B cell (primary cell): ENCODE results near the gene PPP1R12A. TPM values are rescaled to one million over a fixed set of nuclear protein-coding genes. Genes with fewer than 3 reads are reported as not detected.

Experiments used
- ATAC-seq: fragments of 200-7000 bp; cut with Tn5 transposase; one replicate; pipeline ENCODE4 v1.10.0; 2021; ENCODE audit warnings: low read depth, mild to moderate bottlenecking, moderate number of reproducible peaks, moderate library complexity
- CTCF ChIA-PET: fragments of 350-600 bp; sonication (Branson Sonifier 250); formaldehyde crosslinking; loops from one replicate; lab custom pipeline; 2021; ENCODE audit warnings: antibody characterized with exemption, inconsistent platforms; lab: Charles Lee
- POLR2A ChIA-PET: fragments of 350-600 bp; sonication (Branson Sonifier 250); formaldehyde crosslinking; loops from one replicate; lab custom pipeline; 2021; ENCODE audit warnings: antibody characterized with exemption; lab: Charles Lee
- DNase-seq: peaks from one replicate; pipeline ENCODE4 v3.0.0; 2013
- H2AFZ ChIP-seq: 2 replicates; pipeline ENCODE4 v1.6.1; 2012; ENCODE audit warnings: mild to moderate bottlenecking, low read depth, low read length; ENCODE audit not compliant: insufficient read depth, poor library complexity, severe bottlenecking
- H3K27ac ChIP-seq, 2 donors: 1 replicate in 1 of 2; 2 replicates in 1 of 2; pipeline ENCODE4 v1.5.1; 2012 to 2013; ENCODE audit warnings: low read length in 2 of 2, mild to moderate bottlenecking in 2 of 2, moderate library complexity in 1 of 2
- H3K27me3 ChIP-seq, 4 experiments: fragments of 200-600 bp in 1 of 4; sonication (generic) in 1 of 4; replicated peaks in 1 of 4; 1 replicate in 2 of 4; 2 replicates in 2 of 4; pipeline versions ENCODE4 v1.6.1 to v1.7.0; 2013 to 2016; ENCODE audit warnings: low read length in 3 of 4, mild to moderate bottlenecking in 2 of 4, mixed read lengths in 1 of 4, moderate library complexity in 1 of 4; ENCODE audit not compliant: insufficient read depth in 4 of 4, control insufficient read depth in 3 of 4; ENCODE audit errors: control extremely low read depth in 1 of 4
- H3K36me3 ChIP-seq, 2 experiments: replicated peaks in 1 of 2; 1 replicate in 1 of 2; 2 replicates in 1 of 2; pipeline versions ENCODE4 v1.6.1 to v1.7.1; 2013; ENCODE audit warnings: low read length in 1 of 2; ENCODE audit not compliant: insufficient read depth in 2 of 2, control insufficient read depth in 1 of 2; ENCODE audit errors: control extremely low read depth in 1 of 2, extremely low read depth in 1 of 2
- H3K4me1 ChIP-seq, 2 donors: fragments of 200-600 bp in 1 of 2; sonication (generic) in 1 of 2; 1 replicate in 1 of 2; 2 replicates in 1 of 2; pipeline versions ENCODE4 v1.5.1 to v1.6.1; 2013 to 2017; ENCODE audit warnings: low read length in 2 of 2; ENCODE audit not compliant: control insufficient read depth in 2 of 2, insufficient read depth in 2 of 2
- H3K4me2 ChIP-seq: replicated peaks from 2 replicates; pipeline ENCODE3; 2012; ENCODE audit warnings: mild to moderate bottlenecking, low read depth, low read length; ENCODE audit not compliant: poor library complexity, severe bottlenecking
- H3K4me3 ChIP-seq, 5 experiments: fragments of 200-600 bp in 1 of 5; sonication (generic) in 1 of 5; 1 replicate in 3 of 5; 2 replicates in 2 of 5; pipeline versions ENCODE4 v1.5.1 to v1.7.0; 2011 to 2016; ENCODE audit warnings: low read length in 4 of 5, mild to moderate bottlenecking in 4 of 5, low read depth in 2 of 5, control low read depth in 1 of 5, moderate library complexity in 1 of 5; ENCODE audit not compliant: insufficient read depth in 1 of 5; ENCODE audit errors: control extremely low read depth in 1 of 5, extremely low read depth in 1 of 5
- H3K79me2 ChIP-seq: fragments of 200-600 bp; sonication (generic); one replicate; pipeline ENCODE4 v1.6.0; 2016; ENCODE audit warnings: low read length; ENCODE audit not compliant: control insufficient read depth, insufficient read depth
- H3K9ac ChIP-seq: fragments of 200-600 bp; sonication (generic); 2 replicates; pipeline ENCODE4 v1.6.1; 2017; ENCODE audit warnings: mild to moderate bottlenecking, low read length, moderate library complexity
- H3K9me3 ChIP-seq, 3 donors: one replicate each; pipeline versions ENCODE4 v1.6.1 to v1.7.1; 2013; ENCODE audit warnings: low read length in 2 of 3; ENCODE audit not compliant: control insufficient read depth in 2 of 3, insufficient read depth in 1 of 3; ENCODE audit errors: control extremely low read depth in 1 of 3
- H4K20me1 ChIP-seq: 2 replicates; pipeline ENCODE4 v1.6.0; 2012; ENCODE audit warnings: mild to moderate bottlenecking, low read length; ENCODE audit not compliant: insufficient read depth, control insufficient read depth, poor library complexity, severe bottlenecking
- H3K27ac Mint-ChIP-seq: one replicate; pipeline ENCODE4 v1.8.0; 2021; ENCODE audit warnings: mixed read lengths
- H3K27me3 Mint-ChIP-seq: one replicate; pipeline ENCODE4 v1.8.0; 2021; ENCODE audit warnings: mixed read lengths
- H3K4me1 Mint-ChIP-seq: one replicate; pipeline ENCODE4 v1.8.0; 2021; ENCODE audit warnings: mixed read lengths
- H3K4me3 Mint-ChIP-seq: one replicate; pipeline ENCODE4 v1.8.0; 2021; ENCODE audit warnings: mixed read lengths
- H3K9me3 Mint-ChIP-seq: one replicate; pipeline ENCODE4 v1.8.0; 2022; ENCODE audit warnings: mixed read lengths; ENCODE audit not compliant: insufficient read depth
- CTCF ChIP-seq: fragments of 200-600 bp; IDR thresholded peaks from one replicate; pipeline ENCODE4 v1.8.0; 2022; ENCODE audit warnings: antibody characterized with exemption, mild to moderate bottlenecking
- EZH2 ChIP-seq: IDR thresholded peaks from 2 replicates; pipeline ENCODE4 v1.6.1; 2012; ENCODE audit warnings: borderline replicate concordance, low read depth, mild to moderate bottlenecking, moderate library complexity, low read length; ENCODE audit not compliant: insufficient read depth, poor library complexity, severe bottlenecking
- WGBS: methylation state at CpG from one replicate; pipeline ENCODE4 v1.1.5; 2013; ENCODE audit warnings: missing lambda C conversion rate; ENCODE audit not compliant: insufficient coverage; 5-methylcytosine and 5-hydroxymethylcytosine counted together
- intact Hi-C: fragments of 100-400 bp; cut with micrococcal nuclease; formaldehyde crosslinking; loops from one replicate; pipeline ENCODE4 v1.10.0; 2022
- polyA plus RNA-seq: library from polyadenylated mRNA; depleted of rRNA; stranded (reverse); fragments of >200 nt; gene quantifications from 2 replicates; pipeline ENCODE4 v1.2.3, GENCODE V29; 2012
- total RNA-seq, 2 donors: library from RNA; stranded (reverse); fragments of 120-200 nt in 1 of 2; gene quantifications; 1 replicate in 1 of 2; 2 replicates in 1 of 2; pipeline versions ENCODE4 v1.2.3 to v1.2.4, GENCODE V29; 2013 to 2022

PPP1R12A gene
- total and polyA plus RNA-seq, 2 donors (not counting 1 experiment from before 2014, with no cell fraction given): 18.3 to 110 TPM

DNA sequence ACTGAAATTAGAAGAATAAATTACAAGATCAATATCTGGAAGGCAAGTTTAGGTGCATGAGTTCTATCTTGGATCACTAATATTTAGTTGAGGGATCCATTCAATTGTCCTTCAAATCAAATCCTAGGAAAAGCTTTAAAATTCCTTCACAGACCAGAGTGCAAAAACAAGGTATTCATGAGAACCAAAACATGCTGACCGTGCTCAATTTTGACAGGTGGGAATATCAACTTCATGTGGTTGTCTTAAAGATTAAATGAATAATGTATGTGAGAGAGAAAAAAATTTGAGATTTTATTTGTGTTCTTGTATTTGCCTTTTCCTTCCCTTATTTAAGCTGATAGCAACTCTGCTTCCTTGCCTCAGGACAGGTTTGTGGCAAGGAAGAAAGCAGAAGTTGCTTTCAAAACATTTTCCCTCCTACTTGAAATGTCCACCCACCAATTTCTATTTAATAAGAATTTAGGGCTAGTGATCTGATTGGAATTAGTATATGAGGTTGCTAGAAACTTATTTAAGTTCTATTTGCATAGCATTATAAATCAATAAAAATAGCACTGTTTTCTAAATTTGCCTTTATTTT, 4.9 kb upstream of the PPP1R12A start:
- Histone ChIP-seq H4K20me1 (no peaks in the 10 kb centered on the region), H3K9me3 (no peaks in the 10 kb centered on the region), H3K4me2 (no peak overlapping the region), H3K79me2 (peaks cover 4% of the 10 kb centered on the region), H2AFZ (no peak overlapping the region), H3K27me3 (no peaks in the 10 kb centered on the region), H3K4me1 (peaks cover 9 to 11% of the 10 kb centered on the region in 2 donors), H3K27ac (no peak overlapping the region), H3K36me3 (no peaks in the 10 kb centered on the region), H3K4me3 (no peak overlapping the region), H3K9ac (no peak overlapping the region)
- CTCF ChIA-PET: no interaction called here
- H3K27me3 Mint-ChIP-seq: no peaks in the 10 kb centered on the region
- no peak overlapping the region for H3K4me3 Mint-ChIP-seq
- peaks cover 13% of the 10 kb centered on the region for H3K4me1 Mint-ChIP-seq
- DNase-seq (no peak), ATAC-seq (no peak)
- intact Hi-C loops: loop anchor here (10.0 kb wide), 1 partner anchor 115 kb away; no protein-coding TSS in a partner anchor
- H3K27ac Mint-ChIP-seq: no peak overlapping the region
- WGBS: no CpG with 5 or more reads among the region's 1 CpG
- TF ChIP-seq EZH2 (no peak), CTCF (no peak)
- H3K9me3 Mint-ChIP-seq: no peaks in the 10 kb centered on the region
- POLR2A ChIA-PET: no interaction called here

GRCh38 chr12:79938843-79939242, 3.9 kb upstream of the PPP1R12A start:
- no peak for TF ChIP-seq EZH2
- TF ChIP-seq CTCF: no peak
- no peak for DNase-seq
- H3K4me3 Mint-ChIP-seq: no peak overlapping the region
- no peaks in the 10 kb centered on the region for H3K36me3 ChIP-seq
- H3K79me2 ChIP-seq: peaks cover 13% of the 10 kb centered on the region
- no peaks in the 10 kb centered on the region for H3K9me3 Mint-ChIP-seq
- no peaks in the 10 kb centered on the region for H3K27me3 Mint-ChIP-seq
- H3K27ac ChIP-seq: no peak overlapping the region
- no peaks in the 10 kb centered on the region for H3K27me3 ChIP-seq
- H3K27ac Mint-ChIP-seq: no peak overlapping the region
- ChIA-PET POLR2A (no interaction called here), CTCF (interaction anchor here (0.5 kb wide), 1 partner anchor 237 kb away, joined by 3 read pairs; no protein-coding TSS in a partner anchor)
- H3K4me3 ChIP-seq: no peak overlapping the region
- H4K20me1 ChIP-seq: no peaks in the 10 kb centered on the region
- H3K9me3 ChIP-seq: no peaks in the 10 kb centered on the region
- WGBS: no CpG with 5 or more reads among the region's 1 CpG
- no peak overlapping the region for H2AFZ ChIP-seq
- no peak overlapping the region for H3K4me2 ChIP-seq
- H3K4me1 ChIP-seq: peaks cover 9 to 11% of the 10 kb centered on the region in 2 donors
- no peak overlapping the region for H3K9ac ChIP-seq
- H3K4me1 Mint-ChIP-seq: peaks cover 17% of the 10 kb centered on the region
- intact Hi-C loops: loop anchor here (10.0 kb wide), 1 partner anchor 114 kb away; no protein-coding TSS in a partner anchor
- no peak for ATAC-seq
